Panc1 (cell line): ENCODE measurements around the gene CTSD.

Source experiments
- CTCF ChIP-seq: fragments of 450-650 bp; IDR thresholded peaks from 2 replicates; pipeline ENCODE4 v1.5.1; 2017; ENCODE audit warnings: mild to moderate bottlenecking
- REST ChIP-seq, 2 experiments: IDR thresholded peaks; 2 replicates each; pipeline ENCODE4 v1.6.1; 2011 to 2012; ENCODE audit warnings: low read depth in 2 of 2, control low read depth in 1 of 2, low read length in 1 of 2, mild to moderate bottlenecking in 1 of 2, moderate library complexity in 1 of 2; ENCODE audit not compliant: insufficient read depth in 1 of 2

GRCh38 chr11:1741741-1742140 is 22.0 kb downstream of the CTSD start:
- no peak for TF ChIP-seq CTCF
- no peak for TF ChIP-seq REST (IDR thresholded peaks at IDR 0.05; ENCODE audit: insufficient read depth in 1 of 2, low read depth in 2 of 2, low read length in 1 of 2)
